Stimulated activated CD4-positive, alpha-beta T cell treated with anti-CD3 and anti-CD28 coated beads, TNF-alpha, amount 100 ng/mL, for 48 hours (primary cell): ENCODE data around the gene PIGL.
"Not testable (repeated sequence)": the region's sequence is repeated elsewhere in the genome, so short reads cannot be mapped to it uniquely, and the experiment has no call there.

Experiments
- DNase-seq, 3 donors: peaks; one replicate each; pipeline ENCODE4 v3.0.0-alpha.2; 2020; ENCODE audit warnings: low read depth in 3 of 3

PIGL gene

GRCh38 chr17:16217002-16217635 lies at the start of gene PIGL:
PIGL (plus strand) TSS chr17:16217210; CDS start chr17:16217227, 17 bp downstream.
- DNase-seq: peak; percentile 74 to 85 (median 80)

- DNase-seq: no peak
These were observed 45.4 kb upstream of the PIGL start for GRCh38 chr17:16171613-16172012.

- no peak for DNase-seq
These were observed 38.2 kb upstream of the PIGL start for GRCh38 chr17:16178836-16179235.

- DNase-seq: no peak
These were observed 35.4 kb upstream of the PIGL start for GRCh38 chr17:16181581-16181980.

DNA sequence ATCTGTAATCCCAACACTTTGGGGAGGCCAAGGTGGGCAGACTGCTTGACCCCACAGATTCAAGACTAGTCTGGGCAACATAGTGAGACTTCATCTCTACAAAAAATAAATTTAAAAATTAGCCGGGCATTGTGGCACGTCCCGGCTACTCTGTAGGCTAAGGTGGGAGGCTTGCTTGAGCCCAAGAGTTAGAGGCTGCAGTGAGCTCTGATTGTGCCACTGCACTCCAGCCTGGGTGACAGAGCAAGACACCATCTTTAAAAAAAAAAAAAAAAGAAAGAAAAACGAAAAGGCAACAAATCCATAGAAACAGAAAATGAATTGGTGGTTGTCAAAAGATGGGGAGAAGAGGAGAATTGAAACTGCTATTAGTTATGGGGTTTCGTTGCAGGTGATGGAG lies 29.4 kb upstream of the PIGL start:
- DNase-seq: no peak

DNA sequence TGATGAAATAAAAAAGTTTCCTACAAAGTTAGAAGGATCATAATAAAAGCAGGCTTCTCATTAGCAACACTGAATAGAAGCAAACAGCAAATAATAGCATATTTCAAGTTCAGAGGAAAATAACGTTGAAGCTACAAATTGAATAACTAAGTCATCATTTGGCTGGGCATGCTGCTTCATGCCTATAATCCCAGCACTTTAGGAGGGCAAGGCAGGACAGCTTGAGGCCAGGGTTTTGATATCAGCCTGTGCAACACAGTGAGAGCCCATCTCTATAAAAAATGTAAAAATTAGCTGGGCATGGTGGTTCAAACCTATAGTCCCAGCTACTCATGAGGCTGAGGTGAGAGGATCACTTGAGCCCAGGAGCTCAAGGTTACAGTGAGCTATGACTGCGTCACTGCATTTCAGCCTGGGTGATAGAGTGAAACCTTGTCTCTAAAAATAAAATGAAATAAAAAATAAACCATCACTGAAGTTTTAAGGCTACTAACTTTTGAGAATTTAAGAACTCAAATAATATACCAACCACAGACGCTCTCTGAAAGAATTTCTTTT lies 27.1 kb upstream of the PIGL start:
- DNase-seq: no peak

DNA sequence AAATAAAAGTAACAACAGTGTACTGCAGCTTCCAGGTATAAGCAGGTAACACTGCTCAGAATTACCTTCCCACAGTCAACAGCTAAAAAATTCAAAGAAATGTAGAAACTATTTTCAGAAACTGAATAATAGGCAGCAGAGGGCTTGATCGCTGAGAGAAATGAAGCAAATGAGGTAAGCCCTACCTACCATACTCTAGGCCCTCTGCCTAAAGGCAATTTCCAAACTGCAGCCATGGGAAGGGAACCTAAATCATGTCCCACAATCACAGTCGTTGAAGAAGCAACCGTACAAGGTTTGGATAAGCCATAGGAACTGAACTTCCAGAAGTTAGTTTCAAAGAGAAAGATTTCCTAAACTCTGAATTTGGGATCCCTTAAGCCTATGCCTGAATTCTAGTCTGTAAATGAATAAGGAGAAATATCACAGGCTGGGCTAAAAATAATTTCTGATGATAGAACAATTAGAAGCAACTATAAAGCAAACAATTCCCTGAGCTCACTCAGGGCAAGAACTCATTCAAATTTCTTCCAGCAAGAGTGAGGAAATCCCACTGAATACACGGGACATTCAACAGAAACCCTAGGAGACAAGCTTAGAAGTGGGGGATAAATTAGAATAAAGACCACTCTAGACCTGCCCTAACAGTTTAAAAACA lies 26.2 kb upstream of the PIGL start:
- no peak for DNase-seq

GRCh38 chr17:16191604-16192003 lies 25.4 kb upstream of the PIGL start:
- DNase-seq: no peak

DNA sequence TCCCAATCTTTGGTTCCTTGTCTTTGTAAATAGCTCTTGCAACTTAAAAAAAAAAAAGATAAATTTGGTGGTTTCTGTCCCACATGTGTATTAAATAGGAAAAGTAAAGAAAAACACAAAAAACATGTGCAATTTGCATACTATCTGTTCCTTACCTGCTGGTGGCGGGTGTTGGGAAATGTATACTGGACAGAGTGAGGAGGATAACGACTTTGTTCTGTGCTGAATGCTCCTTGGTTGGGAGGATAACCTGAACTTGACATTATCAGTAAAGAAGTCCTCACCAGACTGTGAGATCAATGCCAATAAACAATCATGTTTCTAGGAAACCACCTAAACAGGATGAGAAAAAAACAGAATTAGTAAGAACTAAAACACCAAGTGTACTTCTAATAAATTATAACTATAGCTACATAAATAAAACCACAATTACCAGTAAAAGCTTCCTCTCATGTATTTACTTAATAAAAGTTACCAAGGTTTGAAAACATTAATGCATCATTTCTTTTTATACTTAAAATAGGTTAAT lies 22.6 kb upstream of the PIGL start:
- not testable (repeated sequence) for DNase-seq

DNA sequence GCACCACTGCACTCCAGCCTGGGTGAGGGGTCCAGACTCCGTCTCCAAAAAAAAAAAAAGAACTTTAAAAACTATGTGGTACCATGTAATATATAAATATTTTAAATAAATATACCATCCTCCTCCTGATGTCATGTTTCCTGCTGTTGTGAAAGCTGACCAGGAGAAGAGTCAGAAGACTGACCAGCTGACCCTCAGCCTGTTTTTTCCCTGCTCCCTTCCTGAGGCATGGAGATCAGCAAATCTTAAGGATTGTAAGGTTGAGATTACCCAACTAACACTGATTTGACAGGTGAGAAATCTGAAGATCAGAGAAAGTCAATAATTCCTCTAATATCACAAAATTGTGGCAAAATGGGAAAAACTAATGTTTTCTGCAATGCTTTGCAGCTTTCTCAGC lies 19.7 kb upstream of the PIGL start:
- no peak for DNase-seq

DNA sequence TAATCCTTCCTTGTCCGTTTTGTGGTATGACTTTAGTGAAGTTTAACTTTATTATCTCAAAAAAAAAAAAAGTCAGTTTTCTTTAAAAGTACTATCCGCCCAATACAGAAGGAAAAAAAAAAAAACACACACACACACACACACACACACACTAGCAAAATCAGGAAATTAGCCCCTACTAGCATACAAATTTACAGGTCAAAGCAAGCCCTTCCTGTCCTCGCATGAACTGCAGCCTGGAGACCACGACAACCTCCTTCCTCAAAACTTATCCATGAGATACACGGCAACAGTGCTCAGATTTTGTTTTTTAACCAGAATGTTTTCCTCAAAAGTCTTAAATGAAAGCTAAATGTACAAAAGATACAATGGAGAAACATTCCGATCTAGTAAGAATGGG lies 17.9 kb upstream of the PIGL start:
- DNase-seq: no peak

GRCh38 chr17:16201693-16202131 lies 15.3 kb upstream of the PIGL start:
- DNase-seq: not testable (repeated sequence)

- DNase-seq: not testable (repeated sequence)
These were observed 14.2 kb upstream of the PIGL start for GRCh38 chr17:16202554-16203500.

DNA sequence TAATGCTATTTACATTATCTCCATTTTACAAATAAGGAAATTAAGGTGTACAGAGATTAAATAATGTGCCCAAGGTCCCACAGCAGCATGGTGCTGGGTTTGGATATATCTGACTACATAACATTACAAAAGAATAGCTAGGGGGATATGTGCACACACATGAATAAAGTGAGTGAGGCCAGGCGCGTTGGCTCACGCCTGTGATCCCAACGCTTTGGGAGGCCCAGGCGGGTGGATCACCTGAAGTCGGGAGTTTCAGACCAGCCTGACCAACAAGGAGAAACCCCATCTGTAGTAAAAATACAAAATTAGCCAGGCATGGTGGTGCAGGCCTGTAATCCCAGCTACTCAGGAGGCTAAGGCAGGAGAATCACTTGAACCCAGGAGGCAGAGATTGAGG lies 12.2 kb upstream of the PIGL start:
- not testable (repeated sequence) for DNase-seq

DNA sequence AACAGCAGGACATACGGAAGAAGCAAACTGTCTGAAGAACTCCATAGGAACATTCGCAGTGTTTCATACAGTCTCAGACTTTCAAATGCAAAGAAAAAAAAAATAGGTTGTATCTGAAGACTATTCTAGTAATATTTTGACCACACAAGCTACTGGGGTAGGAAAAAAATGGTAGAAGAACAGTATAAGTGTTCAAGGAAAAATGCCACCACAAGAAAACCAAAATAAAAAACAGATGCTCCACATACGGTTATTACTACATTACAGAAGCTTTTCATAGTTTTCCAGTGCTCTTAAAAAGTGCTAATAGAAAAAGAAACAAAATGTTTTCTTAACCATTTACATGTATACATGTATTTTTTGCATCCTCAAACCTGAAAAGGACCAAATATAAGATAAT lies 5.4 kb upstream of the PIGL start:
- DNase-seq: no peak

DNA sequence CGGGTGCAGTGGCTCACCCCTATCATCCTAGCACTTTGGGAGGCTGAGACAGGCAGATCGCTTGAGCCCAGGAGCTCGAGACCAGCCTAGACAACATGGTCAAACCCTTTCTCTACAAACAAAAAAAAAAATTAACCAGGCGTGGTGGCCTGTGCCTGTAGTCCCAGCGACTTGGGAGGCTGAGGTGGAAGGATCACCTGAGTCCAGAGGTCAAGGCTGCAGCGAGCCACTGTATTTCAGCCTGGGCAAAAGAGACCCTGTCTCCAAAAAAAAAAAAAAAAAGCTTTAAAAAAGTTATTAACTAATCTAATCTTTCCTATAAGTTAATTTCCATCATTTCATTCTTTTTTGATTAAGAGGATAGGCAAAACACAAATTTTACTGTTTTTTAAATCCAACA lies 4.2 kb upstream of the PIGL start:
- DNase-seq: no peak

DNA sequence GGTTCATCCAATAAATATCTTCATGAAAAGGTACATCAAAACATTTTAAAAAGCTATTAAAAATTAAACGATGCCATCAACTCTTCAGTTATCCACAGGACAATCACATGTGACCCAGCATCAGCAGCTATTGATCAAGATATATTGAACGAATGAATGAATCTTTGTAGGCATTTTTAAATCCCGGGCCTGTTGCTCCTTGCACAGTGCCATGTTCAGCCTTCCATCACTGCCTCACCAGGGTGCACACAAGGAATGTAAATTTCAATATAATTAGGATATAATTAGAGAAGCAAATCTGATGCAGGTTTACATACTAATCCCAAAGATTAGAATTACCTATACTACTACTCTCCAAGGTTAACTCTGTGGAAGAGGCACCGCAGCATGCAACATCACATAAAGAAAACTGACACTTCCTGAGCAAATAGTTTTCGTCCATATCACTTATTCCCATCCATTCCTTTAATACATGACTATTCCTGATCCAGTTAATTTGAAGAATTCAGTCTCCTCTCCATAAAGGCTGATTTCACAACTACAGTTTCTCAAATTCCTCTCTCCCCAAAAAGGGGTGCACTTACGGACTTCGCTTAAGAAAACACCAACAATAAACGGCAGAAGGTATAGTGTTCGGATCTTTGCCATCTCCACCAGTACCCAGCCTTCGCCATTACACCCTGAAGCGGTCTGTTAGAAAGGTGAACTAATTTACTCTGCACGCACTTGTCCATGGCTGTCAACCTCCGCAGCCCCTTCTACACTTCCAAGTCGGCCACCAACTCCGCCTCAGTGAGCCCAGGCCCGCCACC lies 2.6 kb upstream of the PIGL start:
- no peak for DNase-seq

GRCh38 chr17:16215002-16215272 lies 2.1 kb upstream of the PIGL start:
- DNase-seq: peak in 2 of 3 donors; percentile 8 to 35

GRCh38 chr17:16215273-16215964 lies 1.6 kb upstream of the PIGL start, which contains the start of gene NCOR1:
NCOR1 (minus strand) TSS chr17:16215534; CDS start chr17:16194569, 20,965 bp downstream.
- peak; percentile 78 to 89 (median 81) for DNase-seq

DNA sequence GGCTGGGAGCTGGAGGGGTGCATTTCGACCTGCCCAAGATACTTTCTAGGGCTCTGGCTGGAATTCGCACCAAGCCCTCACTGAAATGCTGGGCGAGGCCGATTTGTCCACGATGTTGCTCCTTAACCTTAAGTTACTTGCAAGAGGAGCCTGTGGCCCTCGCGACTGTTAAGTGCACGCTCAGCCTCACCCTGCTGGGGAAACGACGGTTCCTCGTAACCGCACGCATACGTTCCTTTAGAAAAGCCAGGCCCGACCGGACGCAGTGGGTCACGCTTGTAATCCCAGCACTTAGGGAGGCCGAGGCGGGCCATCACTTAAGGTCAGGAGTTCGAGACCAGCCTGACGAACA lies 1.1 kb upstream of the PIGL start:
- DNase-seq: peak in 1 of 3 donors; percentile 7
